ENCODE data around the gene GRK5. TPM values are rescaled to one million over a fixed set of nuclear protein-coding genes. Genes with fewer than 3 reads are reported as not detected.

The GRK5 gene
- total RNA-seq, 1 donor from 2014 or later, result 47.6 TPM

GRCh38 chr10:119316729-119317097 lies 109.3 kb downstream of the GRK5 start:
- ATAC-seq (ENCODE audit: poor library complexity), result no peak
- intact Hi-C loops (cut with DNase I), result loop anchor here (5.0 kb wide), 1 partner anchor 109 kb away; the partner anchor contains the start of gene GRK5
- no peak for DNase-seq

GRCh38 chr10:119318411-119319160 lies 111.2 kb downstream of the GRK5 start:
- DNase-seq (no peak), ATAC-seq (ENCODE audit: poor library complexity) (peak; percentile 22)
- intact Hi-C loops (cut with DNase I), result loop anchor here (5.0 kb wide), 1 partner anchor 111 kb away; the partner anchor contains the start of gene GRK5

GRCh38 chr10:119319161-119319919 lies 112.0 kb downstream of the GRK5 start:
- DNase-seq (no peak), ATAC-seq (ENCODE audit: poor library complexity) (no peak)
- intact Hi-C loops (cut with DNase I), result loop anchor here (5.0 kb wide), 1 partner anchor 112 kb away; the partner anchor contains the start of gene GRK5

GRCh38 chr10:119319920-119320258 lies 112.5 kb downstream of the GRK5 start:
- intact Hi-C loops (cut with DNase I), result loop anchor here (5.0 kb wide), 1 partner anchor 113 kb away; the partner anchor contains the start of gene GRK5
- no peak for ATAC-seq (ENCODE audit: poor library complexity)
- DNase-seq, result no peak

GRCh38 chr10:119320981-119321380 lies 113.6 kb downstream of the GRK5 start:
- intact Hi-C loops (cut with DNase I), result no loop called here
- no peak for DNase-seq

GRCh38 chr10:119323085-119324016 lies 116.0 kb downstream of the GRK5 start:
- no peak for ATAC-seq (ENCODE audit: poor library complexity)
- intact Hi-C loops (cut with DNase I), result no loop called here
- DNase-seq, result no peak

More at GRCh38 chr10:119320981-119321380, 113.6 kb downstream of the GRK5 start:
- ATAC-seq (ENCODE audit: poor library complexity), result no peak

GRCh38 chr10:119325131-119325530 lies 117.8 kb downstream of the GRK5 start:
- intact Hi-C loops (cut with DNase I), result no loop called here
- ATAC-seq (ENCODE audit: poor library complexity) (no peak), DNase-seq (peak; percentile 17)

- intact Hi-C loops (cut with DNase I), result no loop called here
- ATAC-seq (ENCODE audit: poor library complexity), result no peak
- peak; percentile 22 for DNase-seq
Measured at GRCh38 chr10:119326167-119326566, 118.8 kb downstream of the GRK5 start.

- intact Hi-C loops (cut with DNase I), result no loop called here
- ATAC-seq (ENCODE audit: poor library complexity), result no peak
- peak; percentile 30 for DNase-seq
Measured at GRCh38 chr10:119327096-119327745, 119.8 kb downstream of the GRK5 start.

GRCh38 chr10:119328223-119328622 lies 120.9 kb downstream of the GRK5 start:
- no peak for ATAC-seq (ENCODE audit: poor library complexity)
- no peak for DNase-seq
- intact Hi-C loops (cut with DNase I), result no loop called here

- peak; percentile 23 for ATAC-seq (ENCODE audit: poor library complexity)
- intact Hi-C loops (cut with DNase I), result no loop called here
- DNase-seq, result no peak
Measured at GRCh38 chr10:119330342-119330741, 123.0 kb downstream of the GRK5 start.

GRCh38 chr10:119331061-119331460 lies 123.7 kb downstream of the GRK5 start:
- intact Hi-C loops (cut with DNase I), result no loop called here
- peak; percentile 78 for DNase-seq
- peak; percentile 38 for ATAC-seq (ENCODE audit: poor library complexity)

GRCh38 chr10:119333146-119333792 lies 125.9 kb downstream of the GRK5 start:
- DNase-seq (no peak), ATAC-seq (ENCODE audit: poor library complexity) (no peak)
- intact Hi-C loops (cut with DNase I), result no loop called here

GRCh38 chr10:119335671-119336353 lies 128.4 kb downstream of the GRK5 start:
- DNase-seq (no peak), ATAC-seq (ENCODE audit: poor library complexity) (peak; percentile 61)
- intact Hi-C loops (cut with DNase I), result no loop called here

- DNase-seq, result peak; percentile 77
- peak; percentile 71 for ATAC-seq (ENCODE audit: poor library complexity)
- intact Hi-C loops (cut with DNase I), result no loop called here
Measured at GRCh38 chr10:119336599-119336998, 129.2 kb downstream of the GRK5 start.

GRCh38 chr10:119337223-119337622 lies 129.9 kb downstream of the GRK5 start:
- intact Hi-C loops (cut with DNase I), result no loop called here
- DNase-seq (no peak), ATAC-seq (ENCODE audit: poor library complexity) (no peak)

- no peak for ATAC-seq (ENCODE audit: poor library complexity)
- DNase-seq, result no peak
- intact Hi-C loops (cut with DNase I), result no loop called here
Measured at GRCh38 chr10:119337796-119338432, 130.5 kb downstream of the GRK5 start.

Measured in Right ventricle myocardium superior (tissue), 1 donor.